Mucosa of gallbladder (tissue), 1 donor: Measurements from ENCODE around the gene EPB41L2. TPM values are rescaled to one million over a fixed set of nuclear protein-coding genes. Genes with fewer than 3 reads are reported as not detected.
"Not testable (repeated sequence)": the region's sequence is repeated elsewhere in the genome, so short reads cannot be mapped to it uniquely, and the experiment has no call there.

Source experiments
- DNase-seq: peaks from one replicate; pipeline ENCODE4 v3.0.0-alpha.2; 2020; ENCODE audit warnings: low spot score
- total RNA-seq: library from RNA; stranded (reverse); gene quantifications from one replicate; pipeline ENCODE4 v1.2.1, GENCODE V29; 2021
- donor health status: DM: no; HTN: no; CAD: no.

EPB41L2 gene
- total RNA-seq, 1 donor from 2014 or later = 110 TPM

DNA sequence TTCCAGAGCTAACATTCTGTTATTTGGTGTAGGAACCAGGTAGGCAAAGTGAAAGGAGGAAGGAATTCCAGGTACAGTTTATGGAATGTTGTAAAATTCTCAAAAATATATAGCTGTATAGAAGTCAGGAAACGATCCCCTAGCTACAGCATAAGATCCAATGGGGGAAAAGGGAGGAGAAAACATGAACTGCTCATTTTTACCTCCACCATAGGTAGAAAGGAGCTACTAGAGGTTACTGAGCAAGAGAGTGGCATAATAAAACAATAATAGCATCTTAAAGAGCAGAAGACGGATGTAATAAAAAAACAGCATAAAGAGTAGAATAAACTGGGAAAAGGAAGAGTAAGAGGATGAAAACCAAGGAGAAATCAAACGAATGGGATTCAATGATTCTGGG is 26.9 kb downstream of the EPB41L2 start:
- no peak for DNase-seq

DNA sequence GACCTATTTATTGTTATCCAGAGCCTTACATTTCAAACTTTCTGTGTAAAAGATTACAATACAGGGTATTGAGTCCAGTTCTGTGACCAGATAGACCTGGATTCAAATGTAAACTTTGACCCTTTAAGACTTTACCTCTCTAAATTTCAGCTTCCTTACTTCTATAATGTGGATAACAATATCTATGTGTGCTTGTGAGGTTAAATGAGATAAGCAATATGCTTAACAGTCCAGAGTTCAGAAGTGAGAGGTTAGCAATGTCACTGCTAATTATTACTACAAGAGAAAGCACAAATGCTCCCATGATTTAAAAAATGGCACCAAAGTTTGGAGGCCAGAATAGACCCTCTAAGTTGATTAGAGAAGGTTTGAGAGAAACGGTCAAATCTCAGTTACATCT is 27.5 kb downstream of the EPB41L2 start:
- DNase-seq = no peak

DNA sequence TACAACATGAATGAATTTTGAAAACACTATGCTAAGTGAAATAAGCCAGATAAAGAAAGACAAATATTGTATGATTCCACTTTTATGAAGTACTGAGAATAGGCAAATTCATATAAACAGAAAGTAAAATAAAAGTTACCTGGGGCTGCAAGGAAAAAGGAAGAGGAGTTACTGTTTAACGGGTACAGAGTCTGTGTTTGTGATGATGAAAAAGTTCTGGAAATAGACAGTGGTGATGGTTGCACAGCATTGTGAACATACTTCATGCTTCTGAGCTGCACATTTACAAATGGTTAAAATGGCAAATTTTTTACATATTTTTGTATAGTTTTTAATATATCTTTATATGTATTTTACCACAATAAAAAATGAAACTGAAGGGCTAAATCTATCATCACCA is 29.4 kb downstream of the EPB41L2 start:
- no peak for DNase-seq

DNA sequence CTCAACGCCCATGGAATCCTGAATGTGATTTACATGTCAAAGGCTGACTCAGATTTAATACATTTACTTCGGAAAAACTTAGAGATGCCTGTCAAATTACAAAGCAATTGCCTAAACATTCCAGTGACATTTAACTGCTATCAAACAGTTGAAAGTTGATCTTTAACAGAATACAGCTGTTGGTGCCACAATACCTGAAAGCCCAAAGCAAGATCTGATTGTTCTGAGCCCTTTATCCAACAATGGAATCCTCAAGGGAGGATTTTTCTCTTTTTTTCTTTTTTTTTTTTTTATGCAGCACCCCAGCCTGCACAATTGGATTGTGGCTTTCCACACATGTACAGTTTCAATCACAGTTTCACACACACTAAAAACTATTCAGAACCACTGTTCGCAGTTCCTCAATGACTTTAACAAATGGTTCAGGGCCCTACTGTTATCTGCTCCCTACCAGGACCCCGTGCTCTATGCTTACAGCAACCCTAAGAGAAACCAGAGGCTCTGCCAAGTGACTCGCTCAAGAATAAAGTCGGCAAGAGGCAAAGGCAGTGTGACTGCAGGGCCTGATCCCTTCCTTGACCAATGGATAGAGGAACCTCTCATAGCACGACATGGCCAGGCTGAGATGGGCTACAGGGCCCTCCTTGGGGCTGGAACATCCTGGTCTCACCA is 33.3 kb downstream of the EPB41L2 start:
- no peak for DNase-seq

DNA sequence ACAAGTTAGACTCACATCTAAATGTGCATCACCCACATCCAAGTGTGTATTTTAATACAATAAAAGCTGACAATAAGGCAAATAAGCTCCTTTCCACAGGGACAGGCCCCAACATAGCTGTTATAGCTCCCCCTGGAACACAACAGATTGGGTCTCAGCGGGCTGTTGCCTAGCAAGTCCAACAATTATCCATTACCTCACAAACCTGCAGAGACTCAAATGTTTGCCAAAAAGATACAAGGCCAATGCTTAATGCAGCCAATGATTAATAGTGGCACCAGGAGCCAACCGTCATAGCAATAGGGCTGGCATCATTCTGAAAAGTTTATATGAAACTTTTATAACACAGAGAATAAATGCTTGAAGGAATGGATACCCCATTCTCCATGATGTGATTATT is 35.7 kb downstream of the EPB41L2 start:
- no peak for DNase-seq

DNA sequence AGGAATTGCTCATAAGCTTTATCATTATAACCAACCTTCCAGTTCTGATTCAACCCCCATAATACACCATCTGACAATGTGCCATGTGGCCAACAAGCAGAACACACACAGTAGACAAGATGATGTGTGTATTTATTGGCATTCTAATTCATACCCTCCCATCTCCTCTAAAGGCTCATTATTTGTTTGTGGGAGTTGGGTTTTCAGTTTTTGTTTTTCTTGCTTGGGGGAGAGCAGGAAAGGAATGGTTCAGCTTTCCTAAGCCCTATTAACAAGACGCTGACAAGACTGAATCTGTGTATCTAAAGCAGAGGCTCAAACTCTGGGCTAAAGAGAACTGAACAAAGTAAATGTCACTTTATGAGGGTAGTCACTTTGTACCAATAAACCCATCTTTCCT is 36.8 kb downstream of the EPB41L2 start:
- DNase-seq = no peak

DNA sequence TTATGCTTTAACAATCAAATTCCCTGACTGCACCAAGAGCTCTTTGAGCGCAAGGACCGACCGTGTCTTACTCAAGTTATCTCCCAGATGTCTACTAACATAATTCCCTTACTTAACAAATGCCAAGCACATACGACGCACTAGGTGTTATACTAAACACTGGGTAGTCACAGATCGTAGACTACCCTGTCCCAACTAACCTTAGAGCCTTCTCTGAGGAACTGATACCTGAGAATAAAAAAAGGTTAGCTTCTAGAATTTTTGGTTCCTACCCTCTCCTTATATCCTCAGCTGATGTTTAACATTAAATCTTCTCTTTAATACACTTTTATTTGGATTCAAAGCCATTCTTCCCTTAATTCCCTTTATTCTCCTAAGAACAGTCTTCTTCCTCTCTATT is 38.5 kb downstream of the EPB41L2 start:
- no peak for DNase-seq

DNA sequence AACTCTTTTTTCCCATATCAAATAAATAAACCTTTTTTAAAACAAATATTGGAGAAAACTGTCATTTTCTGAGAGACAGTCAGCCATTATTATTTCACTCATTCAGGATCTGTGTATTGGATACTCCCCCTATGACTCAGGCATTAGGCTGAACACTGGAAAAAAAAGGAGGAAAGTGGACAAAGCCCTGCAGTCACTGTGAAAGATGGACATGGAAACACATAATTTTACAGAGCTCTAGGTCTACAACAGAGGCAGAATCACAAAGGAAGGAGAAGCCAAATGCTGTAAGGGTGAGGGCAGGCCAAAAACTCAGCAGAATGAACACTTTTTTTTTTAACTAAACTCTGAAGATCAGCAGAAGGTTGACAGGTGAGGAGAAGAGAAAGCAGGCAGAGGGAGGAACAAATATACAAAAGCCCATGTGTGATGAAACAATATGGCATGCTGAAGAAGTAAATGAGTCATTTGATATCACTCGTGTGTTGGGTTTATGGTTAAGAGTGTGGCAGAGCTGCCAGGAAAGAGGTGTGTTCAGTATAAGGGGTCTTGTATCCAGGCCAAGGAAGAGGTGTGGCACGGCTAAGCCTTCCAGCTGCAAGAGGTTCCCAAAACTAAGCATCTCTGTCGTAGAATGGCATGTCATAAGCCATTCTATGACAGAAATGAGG is 39.1 kb downstream of the EPB41L2 start:
- no peak for DNase-seq

DNA sequence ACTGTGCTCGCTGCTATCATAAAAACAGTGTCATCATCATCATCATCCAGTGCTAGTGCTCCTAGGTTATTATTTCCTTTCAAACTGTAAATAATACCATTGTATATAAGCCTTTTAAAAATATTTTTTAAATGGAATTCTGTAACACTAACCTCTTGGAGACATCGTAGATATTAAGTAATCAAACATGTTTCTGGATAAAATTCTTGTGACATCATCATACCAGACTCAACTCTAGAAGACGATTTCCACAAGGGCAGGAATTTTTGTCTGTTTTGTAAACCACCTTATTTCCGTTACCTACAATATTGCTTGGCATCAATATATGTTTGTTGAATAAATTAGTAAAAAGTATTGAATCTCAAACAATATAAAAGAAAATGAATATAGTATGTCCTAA is 40.4 kb downstream of the EPB41L2 start:
- no peak for DNase-seq

DNA sequence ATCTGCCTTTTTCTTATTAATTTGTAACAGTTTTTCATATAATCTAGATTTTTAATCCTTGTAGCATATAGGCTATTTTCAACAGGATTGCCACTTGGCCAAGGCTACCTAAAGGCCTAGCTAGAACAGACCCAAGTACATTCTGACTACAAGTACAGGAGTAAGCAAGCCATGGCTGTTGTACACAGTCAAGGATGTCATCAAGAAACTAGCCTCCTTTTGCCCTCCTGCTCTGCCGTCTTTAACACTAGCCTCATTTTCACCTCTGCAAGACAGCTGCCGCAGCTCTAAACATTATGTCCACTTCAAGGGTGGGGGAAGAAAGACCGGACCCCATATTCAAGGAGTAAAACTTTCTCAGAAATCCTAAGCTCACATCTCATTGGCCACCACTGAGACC is 45.1 kb downstream of the EPB41L2 start:
- no peak for DNase-seq

DNA sequence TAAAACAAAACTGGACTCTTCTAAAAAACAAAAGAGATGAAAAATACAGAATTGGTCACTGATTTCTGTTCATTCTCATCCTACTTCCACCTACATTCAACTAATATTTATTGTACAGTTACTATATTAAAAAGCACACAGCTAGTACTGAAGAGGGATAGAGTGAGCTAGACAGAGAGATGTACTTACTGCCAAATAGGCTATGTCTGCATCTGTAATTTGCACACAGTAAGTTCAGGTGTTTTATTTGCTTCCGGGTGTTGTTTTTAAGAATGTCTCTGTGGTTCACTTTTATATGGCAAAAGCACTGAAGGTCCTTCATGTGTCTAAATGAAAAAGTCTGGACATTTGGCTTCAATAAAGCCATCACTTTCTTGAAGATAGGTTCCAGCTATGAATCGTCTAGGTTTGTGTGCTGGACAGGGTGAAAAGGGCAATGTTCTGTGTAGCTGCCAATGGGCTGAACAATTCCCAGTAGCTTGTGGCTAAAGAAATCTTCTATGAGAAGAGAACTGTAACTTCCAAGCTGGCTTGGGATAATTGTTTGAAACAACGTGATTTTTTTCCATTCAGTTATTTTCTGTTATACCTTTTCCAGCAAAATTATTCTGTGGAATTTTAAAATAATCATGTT is 47.3 kb downstream of the EPB41L2 start:
- DNase-seq = no peak

DNA sequence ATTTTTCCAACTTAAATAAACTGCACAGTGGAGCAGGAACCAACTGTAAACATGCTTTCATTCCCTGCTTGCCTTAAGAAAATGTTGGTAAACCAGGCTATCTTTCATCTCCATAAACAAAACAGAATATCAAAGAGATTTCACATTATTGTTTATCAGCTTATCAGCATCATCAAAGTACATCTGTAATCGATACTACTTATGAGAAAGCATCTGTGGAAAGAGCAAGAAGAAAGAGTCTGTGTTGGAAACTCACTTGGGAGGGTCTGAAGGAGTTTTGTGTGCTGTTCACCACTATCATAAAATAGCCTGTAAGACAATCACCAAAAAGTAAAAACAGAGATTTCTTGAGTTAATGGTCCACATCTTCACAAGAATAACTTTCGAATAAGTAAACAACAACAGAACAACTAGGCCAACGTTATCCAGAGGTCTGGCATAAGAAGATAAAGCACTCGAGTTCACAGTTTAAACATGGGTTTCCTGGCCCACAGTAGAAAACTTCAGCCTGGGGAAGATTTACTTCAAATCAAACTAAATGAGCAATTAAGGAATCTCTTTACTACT is 47.9 kb downstream of the EPB41L2 start:
- no peak for DNase-seq

DNA sequence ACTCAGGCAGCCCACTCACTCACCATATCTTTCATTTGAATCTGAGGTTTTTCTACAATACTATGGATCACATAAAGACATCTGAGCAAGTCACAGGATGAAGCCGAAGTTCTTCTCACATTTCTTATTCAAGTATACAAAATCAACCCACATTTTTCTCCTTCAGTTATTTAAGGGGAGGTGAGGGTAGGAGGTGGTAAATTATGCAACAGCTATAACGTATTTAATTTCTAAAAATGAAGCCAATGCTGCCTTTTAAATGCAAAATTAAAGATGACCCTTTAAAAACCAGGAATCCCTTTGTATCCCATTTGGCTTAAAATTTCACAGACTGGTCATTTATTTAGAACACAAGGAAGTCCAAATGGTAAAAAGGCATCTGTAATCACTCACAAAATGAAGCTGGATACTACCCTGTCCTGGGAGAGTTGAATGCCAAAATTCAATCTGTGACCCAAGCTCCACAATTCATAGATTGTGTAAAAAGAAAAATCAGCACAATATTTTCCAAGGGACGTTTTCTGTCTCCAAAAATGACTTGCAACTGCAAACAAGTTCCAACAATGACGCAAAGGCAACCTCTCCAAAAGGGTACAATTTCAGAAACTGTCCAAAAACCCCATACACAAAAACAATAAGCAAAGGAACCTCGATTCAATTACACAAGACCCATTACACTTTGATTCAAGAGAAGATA is 48.8 kb downstream of the EPB41L2 start:
- DNase-seq = no peak

DNA sequence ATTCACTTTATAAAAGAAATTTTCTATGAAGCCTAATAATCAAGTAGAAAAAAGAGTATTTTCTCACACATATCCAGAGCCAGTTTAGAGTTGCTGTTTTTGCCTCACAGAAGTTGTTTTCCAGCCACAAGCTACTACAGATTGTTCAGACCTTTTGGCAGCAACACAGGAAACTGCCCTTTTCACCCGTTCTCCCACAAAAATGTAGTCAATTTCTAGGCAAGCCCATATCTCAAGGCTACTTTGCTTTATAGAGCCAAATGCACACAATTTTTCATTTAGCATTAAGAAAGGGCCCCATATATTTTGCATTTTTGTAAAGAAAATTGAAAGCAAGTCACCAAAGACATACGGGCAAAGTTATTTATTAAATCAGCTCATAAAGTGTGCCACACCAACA is 49.5 kb downstream of the EPB41L2 start:
- no peak for DNase-seq

DNA sequence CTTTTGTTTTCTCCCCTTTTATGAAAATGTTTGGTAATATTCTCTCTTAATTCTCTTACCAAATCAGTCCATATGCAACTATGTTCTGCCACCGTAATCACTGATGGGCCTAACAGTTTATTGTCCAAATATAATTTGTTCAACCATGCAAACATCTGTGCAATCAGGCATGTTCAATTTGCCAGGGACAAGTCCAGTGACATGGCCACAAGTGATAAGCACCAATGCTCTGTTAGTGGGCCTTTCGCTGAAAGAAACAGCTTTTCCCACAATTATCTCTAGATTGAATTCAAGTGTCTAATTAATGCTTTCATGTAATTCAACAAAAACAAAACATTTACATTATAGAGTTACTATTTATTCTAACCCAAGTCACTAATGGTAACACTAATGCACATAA is 53.3 kb downstream of the EPB41L2 start:
- DNase-seq = no peak

DNA sequence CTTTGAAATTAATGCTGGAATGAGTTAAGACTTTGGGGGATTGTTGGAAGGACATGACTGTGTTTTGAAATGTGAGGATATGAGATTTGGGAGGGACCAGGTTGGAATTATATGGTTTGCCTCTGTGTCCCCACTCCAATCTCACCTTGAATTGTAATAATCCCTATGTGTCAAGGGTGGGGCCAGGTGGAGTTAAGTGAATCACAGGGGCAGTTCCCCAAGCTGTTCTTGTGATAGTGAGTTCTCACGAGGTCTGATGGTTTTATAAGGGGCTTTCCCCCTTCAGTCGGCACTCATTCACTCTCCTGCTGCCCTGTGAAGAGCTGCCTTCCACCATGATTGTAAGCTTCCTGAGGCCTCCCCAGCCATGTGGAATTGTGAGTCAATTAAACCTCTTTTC is 54.1 kb downstream of the EPB41L2 start:
- DNase-seq = not testable (repeated sequence)

DNA sequence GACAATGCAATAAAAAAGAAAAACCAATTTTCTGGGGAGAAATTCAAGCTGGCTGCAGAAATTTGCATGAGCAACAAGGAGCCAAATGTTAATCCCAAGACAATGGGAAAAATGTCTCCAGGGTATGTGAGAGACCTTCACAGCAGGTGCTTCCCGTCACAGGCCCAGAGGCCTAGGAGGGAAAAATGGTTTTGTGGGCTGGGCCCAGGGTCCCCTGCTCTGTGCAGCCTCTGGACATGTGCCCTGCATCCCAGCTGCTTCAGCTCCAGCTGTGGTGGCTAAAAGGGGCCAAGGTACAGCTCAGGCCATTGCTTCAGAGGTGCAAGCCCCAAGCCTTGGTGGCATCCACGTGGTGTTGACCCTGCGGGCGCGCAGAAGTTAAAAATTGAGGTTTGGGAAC is 55.1 kb downstream of the EPB41L2 start:
- not testable (repeated sequence) for DNase-seq

DNA sequence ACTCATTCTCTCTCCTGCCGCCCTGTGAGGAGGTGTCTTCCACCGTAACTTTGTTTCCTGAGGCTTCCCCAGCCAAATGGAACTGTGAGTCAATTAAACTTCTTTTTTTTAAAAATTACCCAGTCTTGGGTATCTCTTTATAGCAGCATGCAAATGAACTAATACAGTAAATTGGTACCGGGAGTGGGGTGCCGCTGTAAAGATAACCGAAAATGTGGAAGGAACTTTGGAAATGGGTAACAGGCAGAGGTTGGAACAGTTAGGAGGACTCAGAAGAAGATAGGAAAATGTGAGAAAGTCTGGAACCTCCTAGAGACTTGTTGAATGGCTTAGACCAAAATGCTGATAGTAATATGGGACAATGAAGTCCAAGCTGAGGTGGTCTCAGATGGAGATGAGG is 55.8 kb downstream of the EPB41L2 start:
- no peak for DNase-seq

DNA sequence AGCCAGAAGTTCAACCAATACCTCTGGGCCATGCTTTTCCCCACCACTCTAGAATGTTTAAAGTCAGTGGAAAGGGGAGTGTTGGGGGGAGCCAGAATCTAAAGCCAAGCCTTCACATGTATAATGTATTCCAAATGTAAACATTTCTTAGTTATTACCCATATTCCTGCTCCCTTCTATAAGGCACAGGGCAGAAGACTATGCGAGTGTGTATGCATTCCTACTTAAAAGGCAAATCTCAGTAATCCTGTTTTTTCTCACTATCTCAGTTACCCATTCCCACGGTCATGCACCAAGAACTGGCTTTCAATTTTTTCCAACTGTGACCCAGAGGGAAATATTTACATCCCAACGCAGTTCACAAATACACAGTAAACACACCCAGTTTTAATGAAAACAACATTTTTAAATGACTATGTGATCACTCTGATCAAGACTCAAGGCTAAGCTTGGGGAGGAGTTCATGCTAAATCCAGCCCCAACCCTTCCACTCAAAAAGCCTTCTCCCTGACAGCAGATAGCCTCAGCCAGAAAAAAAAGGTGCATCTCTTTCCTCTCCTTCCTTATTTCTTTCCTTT is 57.5 kb downstream of the EPB41L2 start:
- no peak for DNase-seq

DNA sequence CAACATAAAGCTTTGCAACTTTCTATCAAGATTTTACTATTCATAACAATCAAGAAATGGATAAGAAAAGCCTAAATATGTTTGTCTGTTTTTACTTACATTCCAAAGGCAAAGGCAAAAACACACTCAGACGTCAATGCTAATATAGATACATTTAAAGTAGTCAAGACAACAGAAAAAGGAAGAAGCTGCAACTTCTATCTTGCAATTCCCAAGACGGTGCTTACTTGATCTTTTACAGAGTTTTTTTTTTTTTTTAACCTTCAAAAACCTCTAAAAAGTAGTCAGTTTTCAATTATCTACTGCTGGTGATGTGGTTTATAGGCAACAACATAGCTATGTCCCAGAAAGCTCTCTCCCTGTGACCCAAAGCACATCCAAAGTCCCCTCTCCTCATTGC is 58.1 kb downstream of the EPB41L2 start:
- no peak for DNase-seq

DNA sequence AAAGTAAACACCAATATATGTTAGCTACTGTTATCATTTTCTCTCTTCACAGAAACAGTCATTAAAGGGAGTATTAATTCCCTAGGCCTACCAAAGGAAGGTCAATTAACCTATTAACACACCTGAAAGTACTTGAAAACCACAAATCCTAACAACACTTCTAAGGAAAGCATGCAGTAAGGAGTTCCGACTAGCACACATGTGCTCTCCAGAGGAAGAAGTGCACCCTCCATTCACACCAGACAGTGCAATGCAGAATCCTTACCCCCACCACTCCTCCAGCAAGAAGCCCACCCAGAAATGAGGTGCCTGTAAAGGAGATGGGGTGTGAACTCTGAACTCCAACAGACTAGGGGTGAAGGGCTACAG is 58.7 kb downstream of the EPB41L2 start:
- DNase-seq = no peak
